SK-N-MC (cell line): ENCODE measurements around the gene ZNF536.

Source experiments
- EZH2 ChIP-seq: fragments of 200-600 bp; sonication (generic); IDR thresholded peaks from one replicate; pipeline ENCODE4 v1.6.1; 2017; ENCODE audit warnings: antibody characterized with exemption
- FOXP2 ChIP-seq: optimal IDR thresholded peaks from 2 replicates; pipeline ENCODE3; 2011; ENCODE audit warnings: mild to moderate bottlenecking, moderate library complexity; ENCODE audit not compliant: insufficient read depth; ENCODE audit errors: extremely low read length, control extremely low read depth
- POLR2AphosphoS5 ChIP-seq: IDR thresholded peaks from 2 replicates; pipeline ENCODE4 v1.6.1; 2012; ENCODE audit warnings: mild to moderate bottlenecking, low read depth, low read length, borderline replicate concordance

DNA sequence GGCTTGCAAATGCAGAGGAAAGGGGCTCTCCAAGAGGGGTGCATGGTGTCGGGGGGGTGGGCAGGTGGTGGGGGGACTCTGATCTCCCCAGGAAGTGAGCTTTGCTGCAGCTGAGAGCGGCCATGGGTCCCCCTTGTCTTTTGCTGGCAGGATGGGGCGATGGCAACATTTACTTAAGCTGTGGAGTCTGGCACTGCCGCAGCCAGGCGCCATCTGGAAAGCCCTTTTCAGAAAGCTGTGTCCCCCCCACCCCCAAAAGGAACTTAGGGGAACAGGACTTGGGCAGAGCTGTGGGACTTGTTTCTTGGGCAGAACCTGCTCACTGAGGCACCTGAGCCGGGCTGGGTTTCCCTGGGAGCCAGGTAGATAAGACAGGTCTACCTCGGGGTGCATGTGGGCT, 80.7 kb downstream of the ZNF536 start:
- no peak for TF ChIP-seq EZH2
- no peak for TF ChIP-seq POLR2AphosphoS5
- no peak for TF ChIP-seq FOXP2
